Liver (tissue), 9 donors: ENCODE results near the gene JAKMIP1. TPM values are rescaled to one million over a fixed set of nuclear protein-coding genes. Genes with fewer than 3 reads are reported as not detected.

ENCODE experiments used
- DNase-seq: peaks from one replicate; pipeline ENCODE4 v3.0.0-alpha.2; 2017; ENCODE audit warnings: low spot score
- H3K27ac ChIP-seq, 2 donors: one replicate each; pipeline ENCODE4 v1.7.0; 2013; ENCODE audit warnings: inconsistent platforms in 2 of 2, low read length in 2 of 2, control low read depth in 1 of 2, low read depth in 1 of 2, mild to moderate bottlenecking in 1 of 2
- H3K27me3 ChIP-seq, 4 donors: one replicate each; pipeline versions ENCODE4 v1.6.1 to v1.7.0; 2013; ENCODE audit warnings: low read length in 3 of 4, inconsistent platforms in 1 of 4, mild to moderate bottlenecking in 1 of 4, moderate library complexity in 1 of 4; ENCODE audit not compliant: control insufficient read depth in 4 of 4, insufficient read depth in 4 of 4
- H3K36me3 ChIP-seq, 4 donors: one replicate each; pipeline versions ENCODE4 v1.6.1 to v1.7.0; 2013; ENCODE audit warnings: low read length in 3 of 4, mild to moderate bottlenecking in 3 of 4, low read depth in 1 of 4, moderate library complexity in 1 of 4; ENCODE audit not compliant: control insufficient read depth in 4 of 4, insufficient read depth in 3 of 4
- H3K4me1 ChIP-seq, 4 donors: one replicate each; pipeline versions ENCODE4 v1.6.1 to v1.7.0; 2013; ENCODE audit warnings: low read length in 3 of 4, mild to moderate bottlenecking in 3 of 4, moderate library complexity in 1 of 4; ENCODE audit not compliant: control insufficient read depth in 4 of 4, insufficient read depth in 4 of 4
- H3K4me3 ChIP-seq, 3 donors: one replicate each; pipeline versions ENCODE4 v1.6.1 to v1.7.0; 2013; ENCODE audit warnings: low read length in 3 of 3, control low read depth in 1 of 3, low read depth in 1 of 3, mild to moderate bottlenecking in 1 of 3
- H3K9ac ChIP-seq, 2 donors: one replicate each; pipeline ENCODE4 v1.7.0; 2013; ENCODE audit warnings: low read length in 2 of 2, mild to moderate bottlenecking in 2 of 2, moderate library complexity in 2 of 2, control low read depth in 1 of 2, low read depth in 1 of 2
- H3K9me3 ChIP-seq, 4 donors: one replicate each; pipeline versions ENCODE4 v1.6.1 to v1.7.0; 2013; ENCODE audit warnings: low read length in 3 of 4; ENCODE audit not compliant: control insufficient read depth in 4 of 4
- EGR1 ChIP-seq, 2 donors: IDR thresholded peaks; 2 replicates each; pipeline ENCODE4 v1.6.1; 2016 to 2018; ENCODE audit warnings: antibody characterized with exemption in 2 of 2, low read depth in 2 of 2
- FOXA1 ChIP-seq: IDR thresholded peaks from 2 replicates; pipeline ENCODE4 v1.6.1; 2016; ENCODE audit warnings: antibody characterized with exemption
- FOXA2 ChIP-seq: IDR thresholded peaks from 2 replicates; pipeline ENCODE4 v1.6.1; 2016; ENCODE audit warnings: antibody characterized with exemption
- GABPA ChIP-seq, 2 donors: IDR thresholded peaks in 1 of 2; conservative IDR thresholded peaks in 1 of 2; 2 replicates each; pipeline ENCODE4 v1.6.1; 2016; ENCODE audit warnings: antibody characterized with exemption in 2 of 2, mild to moderate bottlenecking in 1 of 2, moderate library complexity in 1 of 2
- HNF4A ChIP-seq, 2 donors: conservative IDR thresholded peaks; 2 replicates each; pipeline ENCODE4 v1.6.1; 2016; ENCODE audit warnings: antibody characterized with exemption in 2 of 2, mild to moderate bottlenecking in 2 of 2
- HNF4G ChIP-seq: IDR thresholded peaks from 2 replicates; pipeline ENCODE4 v1.6.1; 2016; ENCODE audit warnings: antibody characterized with exemption
- JUND ChIP-seq, 2 donors: IDR thresholded peaks; 2 replicates each; pipeline ENCODE4 v1.6.1; 2016; ENCODE audit warnings: antibody characterized with exemption in 2 of 2
- NR2F2 ChIP-seq: IDR thresholded peaks from 2 replicates; pipeline ENCODE4 v1.6.1; 2016; ENCODE audit warnings: antibody characterized with exemption
- RAD21 ChIP-seq, 2 donors: IDR thresholded peaks; 2 replicates each; pipeline ENCODE4 v1.6.1; 2016; ENCODE audit warnings: antibody characterized with exemption in 2 of 2, mild to moderate bottlenecking in 2 of 2
- RXRA ChIP-seq, 2 donors: IDR thresholded peaks; 2 replicates each; pipeline ENCODE4 v1.6.1; 2017 to 2018; ENCODE audit warnings: antibody characterized with exemption in 2 of 2, mild to moderate bottlenecking in 1 of 2
- SP1 ChIP-seq: IDR thresholded peaks from 2 replicates; pipeline ENCODE4 v1.6.1; 2018; ENCODE audit warnings: antibody characterized with exemption, mild to moderate bottlenecking
- TAF1 ChIP-seq: conservative IDR thresholded peaks from 2 replicates; pipeline ENCODE4 v1.6.1; 2016; ENCODE audit warnings: antibody characterized with exemption, mild to moderate bottlenecking
- YY1 ChIP-seq: IDR thresholded peaks from 2 replicates; pipeline ENCODE4 v1.6.1; 2016; ENCODE audit warnings: antibody characterized with exemption, mild to moderate bottlenecking
- WGBS: extraction: QIAGEN DNeasy Blood & Tissue Kit; methylation state at CpG from one replicate; pipeline ENCODE4 v1.1.7; 2013; 5-methylcytosine and 5-hydroxymethylcytosine counted together
- polyA plus RNA-seq, 2 donors: library from polyadenylated mRNA; stranded (reverse) in 1 of 2; unstranded in 1 of 2; fragments of 200-250 nt in 1 of 2; fragments of >200 nt in 1 of 2; fragmentation: Nextera tagmentation in 1 of 2; extraction: Ambion mirVana in 1 of 2; gene quantifications; one replicate each; pipeline versions ENCODE4 v1.2.1 to v1.2.3, GENCODE V29; 2013 to 2015
- total RNA-seq, 2 donors: library from RNA; depleted of rRNA; stranded (reverse); fragments of >200 nt; gene quantifications; one replicate each; pipeline ENCODE4 v1.2.3, GENCODE V29; 2014
- TF ChIP-seq, protein P1 (sequence below): fragments of 150-350 bp; IDR thresholded peaks from 2 replicates; pipeline ENCODE4 v1.5.1; 2017; ENCODE audit warnings: improper control_type of control experiment, low read depth, low read length; ENCODE audit not compliant: missing input control
- TF ChIP-seq, protein P2 (sequence below): IDR thresholded peaks from 2 replicates; pipeline ENCODE4 v1.6.1; 2016; ENCODE audit warnings: antibody characterized with exemption
- TF ChIP-seq, protein P3 (sequence below): IDR thresholded peaks from 2 replicates; pipeline ENCODE4 v1.6.1; 2016; ENCODE audit warnings: antibody characterized with exemption
- TF ChIP-seq, protein P4 (sequence below): IDR thresholded peaks from 2 replicates; pipeline ENCODE4 v1.6.1; 2016; ENCODE audit warnings: antibody characterized with exemption, mild to moderate bottlenecking
- TF ChIP-seq, protein P5 (sequence below): IDR thresholded peaks from 2 replicates; pipeline ENCODE4 v1.6.1; 2016; ENCODE audit warnings: antibody characterized with exemption
- donor health status: healthy.
- donor health status: healthy.
- donor health status: healthy.
- donor health status: healthy.
- donor health status: healthy.

The JAKMIP1 gene
- total and polyA plus RNA-seq, 4 donors = 0.08 to 0.50 TPM; not detected in 2

DNA sequence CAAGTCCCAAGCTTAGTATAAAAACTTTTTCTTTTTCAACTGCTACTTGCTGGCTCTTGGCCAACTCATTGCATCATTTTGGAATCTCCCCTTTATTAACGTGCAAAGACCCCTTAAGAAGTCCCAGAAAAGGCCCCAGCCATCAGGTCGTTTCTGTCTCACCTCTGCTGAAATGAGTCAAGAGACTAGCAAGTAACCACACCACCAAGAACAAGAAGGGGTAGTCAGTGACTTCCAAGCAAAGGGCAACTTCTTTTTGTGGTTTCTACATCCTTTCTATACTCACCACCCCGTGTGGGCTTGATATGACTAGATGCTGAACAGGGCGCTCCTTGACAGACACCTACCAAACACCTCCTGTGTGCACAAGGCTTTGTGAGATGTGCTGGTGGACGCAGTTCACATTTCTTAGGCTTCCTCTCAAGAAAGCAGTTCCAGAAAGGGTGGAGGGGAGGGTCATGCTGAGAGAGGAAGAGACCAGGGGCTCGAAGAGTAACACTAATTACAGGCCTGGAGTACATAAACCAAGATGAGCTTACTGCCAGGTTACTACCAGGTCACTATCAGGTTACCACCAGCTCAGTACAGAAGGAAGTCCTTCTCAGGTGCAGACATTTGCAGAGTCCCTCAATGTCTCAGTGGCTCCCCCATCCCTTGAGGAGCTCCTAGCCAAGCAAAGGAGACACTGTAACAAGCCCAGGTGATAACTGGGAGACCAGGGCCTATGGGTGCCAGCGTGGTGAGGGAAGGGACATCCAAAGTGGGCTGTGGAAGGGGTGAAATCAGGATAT lies 19.3 kb downstream of the JAKMIP1 start:
- Histone ChIP-seq H3K4me3 (no peak overlapping the region), H3K9ac (no peak overlapping the region), H3K27me3 (peaks cover 0 to 7% (median under 1%) of the 10 kb centered on the region in 4 donors), H3K27ac (no peak overlapping the region), H3K4me1 (no peaks in the 10 kb centered on the region), H3K36me3 (no peaks in the 10 kb centered on the region), H3K9me3 (peaks cover 0 to 6% (median 4%) of the 10 kb centered on the region in 4 donors)
- TF ChIP-seq SP1 = no peak
- no peak for TF ChIP-seq HNF4G
- TF ChIP-seq RXRA (IDR thresholded peaks at IDR 0.05) = no peak
- TF ChIP-seq, protein P1, sequence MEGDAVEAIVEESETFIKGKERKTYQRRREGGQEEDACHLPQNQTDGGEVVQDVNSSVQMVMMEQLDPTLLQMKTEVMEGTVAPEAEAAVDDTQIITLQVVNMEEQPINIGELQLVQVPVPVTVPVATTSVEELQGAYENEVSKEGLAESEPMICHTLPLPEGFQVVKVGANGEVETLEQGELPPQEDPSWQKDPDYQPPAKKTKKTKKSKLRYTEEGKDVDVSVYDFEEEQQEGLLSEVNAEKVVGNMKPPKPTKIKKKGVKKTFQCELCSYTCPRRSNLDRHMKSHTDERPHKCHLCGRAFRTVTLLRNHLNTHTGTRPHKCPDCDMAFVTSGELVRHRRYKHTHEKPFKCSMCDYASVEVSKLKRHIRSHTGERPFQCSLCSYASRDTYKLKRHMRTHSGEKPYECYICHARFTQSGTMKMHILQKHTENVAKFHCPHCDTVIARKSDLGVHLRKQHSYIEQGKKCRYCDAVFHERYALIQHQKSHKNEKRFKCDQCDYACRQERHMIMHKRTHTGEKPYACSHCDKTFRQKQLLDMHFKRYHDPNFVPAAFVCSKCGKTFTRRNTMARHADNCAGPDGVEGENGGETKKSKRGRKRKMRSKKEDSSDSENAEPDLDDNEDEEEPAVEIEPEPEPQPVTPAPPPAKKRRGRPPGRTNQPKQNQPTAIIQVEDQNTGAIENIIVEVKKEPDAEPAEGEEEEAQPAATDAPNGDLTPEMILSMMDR = no peak
- TF ChIP-seq JUND (IDR thresholded peaks at IDR 0.05) = no peak
- TF ChIP-seq, protein P2, sequence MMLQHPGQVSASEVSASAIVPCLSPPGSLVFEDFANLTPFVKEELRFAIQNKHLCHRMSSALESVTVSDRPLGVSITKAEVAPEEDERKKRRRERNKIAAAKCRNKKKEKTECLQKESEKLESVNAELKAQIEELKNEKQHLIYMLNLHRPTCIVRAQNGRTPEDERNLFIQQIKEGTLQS = no peak
- TF ChIP-seq, protein P3, sequence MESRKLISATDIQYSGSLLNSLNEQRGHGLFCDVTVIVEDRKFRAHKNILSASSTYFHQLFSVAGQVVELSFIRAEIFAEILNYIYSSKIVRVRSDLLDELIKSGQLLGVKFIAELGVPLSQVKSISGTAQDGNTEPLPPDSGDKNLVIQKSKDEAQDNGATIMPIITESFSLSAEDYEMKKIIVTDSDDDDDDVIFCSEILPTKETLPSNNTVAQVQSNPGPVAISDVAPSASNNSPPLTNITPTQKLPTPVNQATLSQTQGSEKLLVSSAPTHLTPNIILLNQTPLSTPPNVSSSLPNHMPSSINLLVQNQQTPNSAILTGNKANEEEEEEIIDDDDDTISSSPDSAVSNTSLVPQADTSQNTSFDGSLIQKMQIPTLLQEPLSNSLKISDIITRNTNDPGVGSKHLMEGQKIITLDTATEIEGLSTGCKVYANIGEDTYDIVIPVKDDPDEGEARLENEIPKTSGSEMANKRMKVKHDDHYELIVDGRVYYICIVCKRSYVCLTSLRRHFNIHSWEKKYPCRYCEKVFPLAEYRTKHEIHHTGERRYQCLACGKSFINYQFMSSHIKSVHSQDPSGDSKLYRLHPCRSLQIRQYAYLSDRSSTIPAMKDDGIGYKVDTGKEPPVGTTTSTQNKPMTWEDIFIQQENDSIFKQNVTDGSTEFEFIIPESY = no peak
- TF ChIP-seq, protein P4, sequence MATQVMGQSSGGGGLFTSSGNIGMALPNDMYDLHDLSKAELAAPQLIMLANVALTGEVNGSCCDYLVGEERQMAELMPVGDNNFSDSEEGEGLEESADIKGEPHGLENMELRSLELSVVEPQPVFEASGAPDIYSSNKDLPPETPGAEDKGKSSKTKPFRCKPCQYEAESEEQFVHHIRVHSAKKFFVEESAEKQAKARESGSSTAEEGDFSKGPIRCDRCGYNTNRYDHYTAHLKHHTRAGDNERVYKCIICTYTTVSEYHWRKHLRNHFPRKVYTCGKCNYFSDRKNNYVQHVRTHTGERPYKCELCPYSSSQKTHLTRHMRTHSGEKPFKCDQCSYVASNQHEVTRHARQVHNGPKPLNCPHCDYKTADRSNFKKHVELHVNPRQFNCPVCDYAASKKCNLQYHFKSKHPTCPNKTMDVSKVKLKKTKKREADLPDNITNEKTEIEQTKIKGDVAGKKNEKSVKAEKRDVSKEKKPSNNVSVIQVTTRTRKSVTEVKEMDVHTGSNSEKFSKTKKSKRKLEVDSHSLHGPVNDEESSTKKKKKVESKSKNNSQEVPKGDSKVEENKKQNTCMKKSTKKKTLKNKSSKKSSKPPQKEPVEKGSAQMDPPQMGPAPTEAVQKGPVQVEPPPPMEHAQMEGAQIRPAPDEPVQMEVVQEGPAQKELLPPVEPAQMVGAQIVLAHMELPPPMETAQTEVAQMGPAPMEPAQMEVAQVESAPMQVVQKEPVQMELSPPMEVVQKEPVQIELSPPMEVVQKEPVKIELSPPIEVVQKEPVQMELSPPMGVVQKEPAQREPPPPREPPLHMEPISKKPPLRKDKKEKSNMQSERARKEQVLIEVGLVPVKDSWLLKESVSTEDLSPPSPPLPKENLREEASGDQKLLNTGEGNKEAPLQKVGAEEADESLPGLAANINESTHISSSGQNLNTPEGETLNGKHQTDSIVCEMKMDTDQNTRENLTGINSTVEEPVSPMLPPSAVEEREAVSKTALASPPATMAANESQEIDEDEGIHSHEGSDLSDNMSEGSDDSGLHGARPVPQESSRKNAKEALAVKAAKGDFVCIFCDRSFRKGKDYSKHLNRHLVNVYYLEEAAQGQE = no peak
- TF ChIP-seq HNF4A (conservative IDR thresholded peaks at IDR 0.05) = no peak
- TF ChIP-seq FOXA2 = no peak
- TF ChIP-seq EGR1 (IDR thresholded peaks at IDR 0.05; ENCODE audit: low read depth in 2 of 2) = no peak
- TF ChIP-seq, protein P5, sequence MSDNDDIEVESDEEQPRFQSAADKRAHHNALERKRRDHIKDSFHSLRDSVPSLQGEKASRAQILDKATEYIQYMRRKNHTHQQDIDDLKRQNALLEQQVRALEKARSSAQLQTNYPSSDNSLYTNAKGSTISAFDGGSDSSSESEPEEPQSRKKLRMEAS = no peak
- TF ChIP-seq NR2F2 = no peak
- no peak for TF ChIP-seq RAD21 (IDR thresholded peaks at IDR 0.05)
- TF ChIP-seq FOXA1 = no peak
- TF ChIP-seq YY1 = no peak
- TF ChIP-seq TAF1 = no peak
- no peak for TF ChIP-seq GABPA (IDR thresholded peaks at IDR 0.05 in 1 of 2, conservative IDR thresholded peaks at IDR 0.05 in 1 of 2)
- DNase-seq = no peak
- WGBS = 57% methylated on average over 7 of the region's 7 CpGs
